Fibroblast of the aortic adventitia (primary cell): ENCODE results near the gene MYH6. TPM values are rescaled to one million over a fixed set of nuclear protein-coding genes. Genes with fewer than 3 reads are reported as not detected.

Experiments
- DNase-seq: peaks from one replicate; pipeline ENCODE4 v3.0.0-alpha.2; 2010; ENCODE audit warnings: low read depth
- H3K4me3 ChIP-seq: 2 replicates; pipeline ENCODE4 v1.5.1; 2011; ENCODE audit warnings: low read depth, mild to moderate bottlenecking, control low read depth, low read length, moderate library complexity
- total RNA-seq: library from RNA; depleted of rRNA; stranded (reverse); fragments of >200 nt; gene quantifications from 2 replicates; pipeline ENCODE4 v1.2.3, GENCODE V29; 2012; ENCODE audit warnings: low replicate concordance
- TF ChIP-seq, protein P1 (sequence below): IDR thresholded peaks from 2 replicates; pipeline ENCODE4 v1.5.1; 2011; ENCODE audit warnings: mild to moderate bottlenecking, low read length, control low read depth, inconsistent platforms; ENCODE audit not compliant: insufficient read depth

Gene MYH6
- total RNA-seq, 1 donor: not detected

DNA sequence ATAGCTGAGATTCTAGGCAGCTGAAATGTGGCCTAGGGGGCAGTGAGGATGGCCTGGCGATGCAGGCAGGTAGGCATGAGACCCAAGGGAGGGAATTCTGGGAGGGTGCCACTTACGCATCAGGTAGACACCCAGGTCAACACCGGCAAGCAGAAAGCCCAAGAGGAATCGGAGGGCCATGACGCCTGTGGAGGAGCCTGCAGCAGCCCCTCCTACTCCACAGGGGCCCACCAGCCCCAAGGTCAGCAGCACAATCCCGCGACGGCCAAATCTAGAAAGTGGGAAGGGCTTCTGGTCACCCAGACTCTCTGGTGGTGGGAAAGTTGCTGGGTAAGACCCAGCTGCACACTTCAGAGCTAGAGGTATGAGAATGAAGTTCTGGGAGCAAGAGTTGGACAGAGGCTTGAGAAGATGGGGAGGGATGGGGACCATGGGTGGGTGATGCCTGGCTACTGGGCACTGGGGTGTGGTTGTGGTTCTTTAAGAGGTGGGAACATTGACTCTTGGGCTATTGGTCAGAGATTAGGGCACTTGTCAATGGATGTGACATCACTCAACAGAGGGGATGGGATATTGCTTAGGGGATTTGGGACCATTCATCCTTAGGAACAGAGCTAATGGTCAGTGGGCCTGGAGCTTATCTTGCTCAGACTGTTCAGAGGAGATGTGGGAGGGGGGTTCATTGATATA lies 58.8 kb downstream of the MYH6 start:
- DNase-seq: no peak
- TF ChIP-seq, protein P1, sequence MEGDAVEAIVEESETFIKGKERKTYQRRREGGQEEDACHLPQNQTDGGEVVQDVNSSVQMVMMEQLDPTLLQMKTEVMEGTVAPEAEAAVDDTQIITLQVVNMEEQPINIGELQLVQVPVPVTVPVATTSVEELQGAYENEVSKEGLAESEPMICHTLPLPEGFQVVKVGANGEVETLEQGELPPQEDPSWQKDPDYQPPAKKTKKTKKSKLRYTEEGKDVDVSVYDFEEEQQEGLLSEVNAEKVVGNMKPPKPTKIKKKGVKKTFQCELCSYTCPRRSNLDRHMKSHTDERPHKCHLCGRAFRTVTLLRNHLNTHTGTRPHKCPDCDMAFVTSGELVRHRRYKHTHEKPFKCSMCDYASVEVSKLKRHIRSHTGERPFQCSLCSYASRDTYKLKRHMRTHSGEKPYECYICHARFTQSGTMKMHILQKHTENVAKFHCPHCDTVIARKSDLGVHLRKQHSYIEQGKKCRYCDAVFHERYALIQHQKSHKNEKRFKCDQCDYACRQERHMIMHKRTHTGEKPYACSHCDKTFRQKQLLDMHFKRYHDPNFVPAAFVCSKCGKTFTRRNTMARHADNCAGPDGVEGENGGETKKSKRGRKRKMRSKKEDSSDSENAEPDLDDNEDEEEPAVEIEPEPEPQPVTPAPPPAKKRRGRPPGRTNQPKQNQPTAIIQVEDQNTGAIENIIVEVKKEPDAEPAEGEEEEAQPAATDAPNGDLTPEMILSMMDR: no peak
- no peak overlapping the region for H3K4me3 ChIP-seq

DNA sequence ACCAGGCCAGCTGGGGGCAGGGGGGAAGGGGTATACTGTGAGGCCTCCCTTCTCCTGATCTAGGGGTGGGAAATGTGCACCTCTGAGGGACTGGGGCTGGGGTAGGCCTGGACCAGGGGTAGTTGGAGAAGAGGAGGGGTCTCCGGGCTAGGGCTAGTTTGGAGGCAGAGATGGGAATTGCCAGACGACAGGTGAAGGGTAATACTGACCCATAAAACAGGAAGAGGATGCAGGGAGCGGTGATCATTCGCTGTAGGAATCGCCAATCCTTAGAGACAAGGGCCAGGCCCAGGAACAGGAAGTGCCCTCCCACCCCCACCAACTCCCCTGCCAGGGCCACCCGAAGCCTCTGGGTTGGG lies 59.8 kb downstream of the MYH6 start:
- TF ChIP-seq, protein P1: no peak
- DNase-seq: no peak
- no peak overlapping the region for H3K4me3 ChIP-seq

DNA sequence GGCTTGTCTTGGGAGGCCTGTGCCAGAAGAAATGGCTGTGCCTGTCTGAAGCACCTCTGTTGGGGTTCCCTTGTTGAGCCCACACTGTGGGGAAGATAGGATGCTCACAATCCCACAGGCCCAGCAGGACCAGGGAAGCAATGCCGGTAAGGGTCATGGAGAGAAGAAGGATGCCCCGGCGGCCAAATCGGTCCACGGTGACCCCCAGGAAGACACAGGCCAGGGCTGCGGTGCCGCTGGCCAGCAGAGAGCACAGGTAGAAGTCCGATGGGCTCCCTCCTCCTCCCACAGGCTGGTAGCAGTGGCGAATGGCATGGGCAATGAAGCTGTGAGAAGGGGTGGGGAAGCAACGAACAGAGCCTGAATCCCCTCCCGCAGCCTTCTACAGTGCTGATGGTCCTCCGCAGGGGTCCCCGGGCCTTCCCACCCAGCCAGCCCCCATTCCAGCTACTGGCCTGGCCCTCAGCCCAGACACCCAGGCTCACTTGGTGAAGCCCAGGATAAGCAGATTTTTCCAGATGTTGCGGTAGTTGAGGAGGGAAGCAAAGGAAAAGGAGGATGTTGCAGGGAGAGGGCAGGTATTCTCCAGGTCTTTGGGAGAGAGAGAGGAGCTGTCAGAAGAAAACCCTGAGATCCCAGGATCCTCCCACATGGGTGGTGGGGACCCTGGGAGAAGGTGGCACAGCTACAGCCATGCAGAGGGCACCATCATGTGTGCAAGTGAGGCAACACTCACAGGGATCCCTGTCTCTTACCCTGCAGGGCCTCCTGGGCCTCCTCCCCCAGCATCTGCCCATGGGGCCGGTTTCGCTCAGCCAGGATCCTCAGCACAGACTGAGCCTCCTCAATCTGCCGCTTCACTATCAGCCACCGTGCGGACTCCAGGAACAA lies 60.4 kb downstream of the MYH6 start:
- DNase-seq: no peak
- TF ChIP-seq, protein P1: no peak

DNA sequence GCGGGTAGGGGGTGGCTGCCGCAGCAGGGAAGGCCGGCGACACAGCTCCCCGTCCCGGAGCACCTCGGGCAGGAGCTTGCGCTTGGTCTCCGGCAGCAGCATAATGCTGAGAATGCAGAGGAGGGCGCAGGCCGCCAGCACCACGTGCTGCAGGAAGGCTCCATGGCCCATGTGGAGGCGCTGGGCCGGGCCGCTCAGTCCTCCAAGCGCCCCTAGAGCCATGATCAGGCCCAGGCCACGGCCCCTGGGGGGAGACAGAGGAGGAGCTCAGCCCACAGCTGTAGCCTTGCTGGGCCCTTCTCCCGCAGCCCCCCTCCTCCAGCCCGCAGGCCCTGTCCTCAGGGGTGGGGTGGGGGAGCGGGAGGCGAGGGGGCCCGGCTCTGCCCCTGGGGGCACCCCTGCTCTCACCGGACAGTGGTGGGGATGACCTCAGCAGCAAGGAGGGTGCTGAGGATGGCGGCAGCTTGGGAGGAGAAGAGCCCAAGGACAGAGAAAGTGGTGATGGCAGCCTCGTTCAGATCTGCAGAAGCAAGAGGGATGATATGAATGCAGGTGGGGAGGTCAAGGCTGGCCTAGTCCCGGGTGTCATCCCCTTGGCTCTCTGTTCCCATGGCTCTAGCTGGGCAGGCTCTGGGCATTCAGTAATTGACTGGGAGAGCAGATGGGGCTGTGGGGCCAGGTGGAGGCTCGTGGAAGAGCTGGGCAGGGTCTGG lies 61.2 kb downstream of the MYH6 start:
- TF ChIP-seq, protein P1: no peak
- no peak for DNase-seq
- no peak overlapping the region for H3K4me3 ChIP-seq

More for the DNA sequence above, 60.4 kb downstream of the MYH6 start:
- no peak overlapping the region for H3K4me3 ChIP-seq

DNA sequence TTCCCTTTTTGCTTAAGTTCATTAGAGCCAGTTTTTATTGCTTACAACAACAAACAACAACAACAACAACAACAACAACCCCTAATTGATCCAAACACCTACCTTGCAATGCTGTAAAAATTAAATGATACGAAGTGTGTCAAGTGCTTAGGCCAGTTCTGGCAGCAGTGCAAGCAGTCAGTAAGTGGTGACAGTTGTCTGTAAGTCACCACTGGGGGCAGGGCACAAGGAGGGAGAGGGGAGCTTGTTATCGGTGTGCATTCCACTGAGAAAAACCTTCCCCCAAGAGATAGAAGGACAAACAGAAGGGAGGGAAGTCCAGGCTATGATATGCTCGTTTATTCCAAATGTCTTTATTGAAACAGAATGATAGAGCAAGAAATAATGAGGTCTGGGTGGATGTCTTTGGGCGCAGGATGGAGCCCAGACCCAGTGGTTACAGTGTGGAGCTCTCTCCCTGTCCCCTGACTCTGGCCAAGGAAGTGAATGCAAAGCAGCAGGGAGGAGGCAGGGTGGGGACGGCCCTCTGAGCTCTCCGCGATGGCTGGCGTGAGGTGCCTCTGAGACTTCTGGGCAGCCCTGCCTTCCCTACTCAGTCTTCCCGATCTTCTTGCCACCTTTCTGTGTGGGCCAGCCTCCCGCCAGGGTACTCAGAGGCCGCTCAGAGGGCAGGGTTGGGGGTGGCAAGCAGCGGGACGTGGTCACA lies 61.9 kb downstream of the MYH6 start:
- H3K4me3 ChIP-seq: no peak overlapping the region
- no peak for DNase-seq
- TF ChIP-seq, protein P1: no peak

DNA sequence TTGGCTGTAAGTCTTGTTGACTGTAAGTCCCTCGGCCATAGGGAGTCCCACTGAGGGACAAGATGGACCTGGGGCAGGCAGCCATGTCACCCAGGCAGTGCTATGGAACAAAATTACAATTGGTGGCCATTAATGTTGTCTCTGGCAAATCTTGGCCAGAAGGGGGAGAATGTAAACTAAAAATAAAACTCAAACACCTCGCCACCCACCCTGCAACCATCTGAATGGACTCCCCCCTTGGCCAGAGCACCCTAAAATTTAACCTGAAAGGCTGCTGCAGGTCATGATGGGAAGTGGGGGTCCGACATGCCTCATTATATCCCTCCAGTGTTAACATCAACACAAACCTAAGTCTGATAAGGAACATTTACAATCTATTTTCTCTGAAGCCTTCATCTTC lies 63.6 kb downstream of the MYH6 start:
- TF ChIP-seq, protein P1: no peak
- DNase-seq: no peak

More for the DNA sequence above, 63.6 kb downstream of the MYH6 start:
- no peak overlapping the region for H3K4me3 ChIP-seq
